CD4-positive, alpha-beta memory T cell (primary cell): ENCODE data around the gene SMIM26. TPM values are rescaled to one million over a fixed set of nuclear protein-coding genes. Genes with fewer than 3 reads are reported as not detected.
A peak's percentile ranks its signal among the peaks of the same experiment; 100 is the strongest.

Experiments used
- CTCF ChIA-PET: fragments of 350-600 bp; sonication (Branson Sonifier 250); formaldehyde crosslinking; loops from one replicate; lab custom pipeline; 2021; ENCODE audit warnings: inconsistent platforms; ENCODE audit not compliant: partially characterized antibody; lab: Charles Lee
- POLR2A ChIA-PET: fragments of 350-600 bp; sonication (Branson Sonifier 250); formaldehyde crosslinking; loops from one replicate; lab custom pipeline; 2021; ENCODE audit not compliant: partially characterized antibody; lab: Charles Lee
- DNase-seq, 5 donors: peaks; one replicate each; pipeline versions ENCODE4 v3.0.0 to v3.0.0-alpha.2; 2020 to 2022; ENCODE audit warnings: mixed read lengths in 1 of 5
- H3K27ac ChIP-seq: one replicate; pipeline ENCODE4 v1.7.0; 2013; ENCODE audit warnings: low read depth, low read length
- H3K27me3 ChIP-seq: 2 replicates; pipeline ENCODE4 v1.7.0; 2013; ENCODE audit warnings: mild to moderate bottlenecking, low read length, moderate library complexity; ENCODE audit not compliant: insufficient read depth
- H3K36me3 ChIP-seq: 2 replicates; pipeline ENCODE4 v1.7.0; 2013; ENCODE audit warnings: mild to moderate bottlenecking, low read length, moderate library complexity; ENCODE audit not compliant: insufficient read depth
- H3K4me1 ChIP-seq: 2 replicates; pipeline ENCODE4 v1.7.0; 2013; ENCODE audit warnings: mild to moderate bottlenecking, low read length, moderate library complexity; ENCODE audit not compliant: insufficient read depth
- H3K4me3 ChIP-seq, 2 donors: one replicate each; pipeline ENCODE4 v1.7.0; 2013; ENCODE audit warnings: low read length in 2 of 2, mild to moderate bottlenecking in 1 of 2
- H3K9me3 ChIP-seq, 2 donors: one replicate each; pipeline ENCODE4 v1.7.0; 2013; ENCODE audit warnings: low read length in 2 of 2, control low read depth in 1 of 2; ENCODE audit not compliant: control insufficient read depth in 1 of 2
- H3K27ac Mint-ChIP-seq, 7 donors: one replicate each; pipeline ENCODE4 v1.8.0; 2020 to 2021; ENCODE audit warnings: mixed read lengths in 7 of 7, mild to moderate bottlenecking in 6 of 7, inconsistent platforms in 3 of 7, moderate library complexity in 3 of 7
- H3K27me3 Mint-ChIP-seq, 2 donors: one replicate each; pipeline ENCODE4 v1.8.0; 2020 to 2021; ENCODE audit warnings: mixed read lengths in 2 of 2
- H3K36me3 Mint-ChIP-seq, 2 donors: one replicate each; pipeline ENCODE4 v1.8.0; 2020 to 2021; ENCODE audit warnings: mixed read lengths in 2 of 2, inconsistent platforms in 1 of 2, mild to moderate bottlenecking in 1 of 2
- H3K4me1 Mint-ChIP-seq, 4 donors: one replicate each; pipeline ENCODE4 v1.8.0; 2020 to 2021; ENCODE audit warnings: mixed read lengths in 4 of 4, mild to moderate bottlenecking in 1 of 4
- H3K4me3 Mint-ChIP-seq, 8 donors: one replicate each; pipeline ENCODE4 v1.8.0; 2020 to 2021; ENCODE audit warnings: mixed read lengths in 8 of 8, mild to moderate bottlenecking in 7 of 8, moderate library complexity in 6 of 8, inconsistent platforms in 3 of 8
- H3K9me3 Mint-ChIP-seq, 8 donors: one replicate each; pipeline ENCODE4 v1.8.0; 2020 to 2021; ENCODE audit warnings: mixed read lengths in 8 of 8, mild to moderate bottlenecking in 5 of 8, inconsistent platforms in 3 of 8, moderate library complexity in 1 of 8
- intact Hi-C: fragments of 100-400 bp; cut with micrococcal nuclease; formaldehyde crosslinking; loops from one replicate; pipeline ENCODE4 v1.15.1; 2023
- polyA plus RNA-seq, 2 donors: library from polyadenylated mRNA; unstranded; fragments of 300-500 nt; fragmentation: Illumina TruSeq; gene quantifications; one replicate each; pipeline ENCODE4 v1.2.3, GENCODE V29; 2021
- total RNA-seq, 2 experiments: library from RNA; stranded (reverse); gene quantifications; one replicate each; pipeline ENCODE4 v1.2.3, GENCODE V29; 2021

The SMIM26 gene
- total and polyA plus RNA-seq, 4 experiments from 2014 or later, result 60.2 to 233 (median 125) TPM

GRCh38 chr20:18589941-18590674 lies 22.9 kb downstream of the SMIM26 start:
- CTCF ChIA-PET, result no interaction called here
- intact Hi-C loops, result loop anchor here (5.0 kb wide), 3 partner anchors 202 to 1427 kb away; partner anchors contain the start of genes NAA20 and ZNF133
- Histone ChIP-seq H3K27ac (no peak overlapping the region), H3K4me3 (no peak overlapping the region), H3K4me1 (peaks cover 27% of the 10 kb centered on the region), H3K27me3 (no peaks in the 10 kb centered on the region), H3K9me3 (no peaks in the 10 kb centered on the region), H3K36me3 (no peaks in the 10 kb centered on the region)
- peak overlapping the region in 6 of 7 donors; percentile 27 to 97 (median 64) for H3K27ac Mint-ChIP-seq
- no peaks in the 10 kb centered on the region for H3K27me3 Mint-ChIP-seq
- peaks cover 18 to 27% (median 23%) of the 10 kb centered on the region in 4 donors for H3K4me1 Mint-ChIP-seq
- H3K9me3 Mint-ChIP-seq, result peaks cover 0 to 2% (median 0%) of the 10 kb centered on the region in 8 donors
- H3K4me3 Mint-ChIP-seq, result peak overlapping the region in 5 of 8 donors; percentile 26 to 72 (median 40)
- peaks cover 4 to 15% of the 10 kb centered on the region in 2 donors for H3K36me3 Mint-ChIP-seq
- DNase-seq, result no peak
- POLR2A ChIA-PET, result interaction anchor here (2.2 kb wide), 2 partner anchors 23 to 83 kb away, joined by 12 to 21 read pairs; partner anchors contain the start of genes SEC23B and SMIM26

GRCh38 chr20:18596270-18596669 lies 29.0 kb downstream of the SMIM26 start:
- peaks cover 46 to 52% of the 10 kb centered on the region in 2 donors for H3K36me3 Mint-ChIP-seq

GRCh38 chr20:18609741-18610140 lies 42.5 kb downstream of the SMIM26 start:
- H3K4me3 Mint-ChIP-seq, result no peak overlapping the region

More at GRCh38 chr20:18596270-18596669, 29.0 kb downstream of the SMIM26 start:
- Mint-ChIP-seq H3K27ac (peak overlapping the region in 1 of 7 donors; percentile 52), H3K27me3 (no peaks in the 10 kb centered on the region), H3K4me1 (peaks cover 0 to 3% (median under 1%) of the 10 kb centered on the region in 4 donors), H3K9me3 (no peaks in the 10 kb centered on the region), H3K4me3 (no peak overlapping the region)
- intact Hi-C loops, result no loop called here
- CTCF ChIA-PET, result no interaction called here
- Histone ChIP-seq H3K27ac (no peak overlapping the region), H3K36me3 (peaks cover 10% of the 10 kb centered on the region), H3K4me3 (no peak overlapping the region), H3K4me1 (no peaks in the 10 kb centered on the region), H3K9me3 (no peaks in the 10 kb centered on the region), H3K27me3 (no peaks in the 10 kb centered on the region)
- POLR2A ChIA-PET, result interaction anchor here (0.5 to 0.7 kb wide), 3 partner anchors 11 to 314 kb away, joined by 3 to 5 read pairs (median 3); no protein-coding TSS in a partner anchor
- no peak for DNase-seq

GRCh38 chr20:18611492-18611891 lies 44.3 kb downstream of the SMIM26 start:
- H3K4me3 Mint-ChIP-seq, result no peak overlapping the region
- Histone ChIP-seq H3K4me1 (no peaks in the 10 kb centered on the region), H3K9me3 (no peaks in the 10 kb centered on the region), H3K27ac (no peak overlapping the region), H3K4me3 (no peak overlapping the region), H3K27me3 (no peaks in the 10 kb centered on the region), H3K36me3 (no peaks in the 10 kb centered on the region)
- peaks cover 32 to 47% of the 10 kb centered on the region in 2 donors for H3K36me3 Mint-ChIP-seq
- no peaks in the 10 kb centered on the region for H3K9me3 Mint-ChIP-seq
- H3K27me3 Mint-ChIP-seq, result no peaks in the 10 kb centered on the region
- peak overlapping the region in 1 of 7 donors; percentile 48 for H3K27ac Mint-ChIP-seq
- ChIA-PET CTCF (no interaction called here), POLR2A (no interaction called here)
- H3K4me1 Mint-ChIP-seq, result peaks cover 4 to 14% (median 13%) of the 10 kb centered on the region in 4 donors
- DNase-seq, result no peak
- intact Hi-C loops, result no loop called here

More at GRCh38 chr20:18609741-18610140, 42.5 kb downstream of the SMIM26 start:
- peaks cover 23 to 39% of the 10 kb centered on the region in 2 donors for H3K36me3 Mint-ChIP-seq
- no peaks in the 10 kb centered on the region for H3K9me3 ChIP-seq
- no peak overlapping the region for H3K27ac Mint-ChIP-seq
- no peaks in the 10 kb centered on the region for H3K27me3 Mint-ChIP-seq
- POLR2A ChIA-PET, result no interaction called here
- H3K27ac ChIP-seq, result no peak overlapping the region
- CTCF ChIA-PET, result no interaction called here
- no peaks in the 10 kb centered on the region for H3K27me3 ChIP-seq
- peaks cover 0 to 10% (median 4%) of the 10 kb centered on the region in 4 donors for H3K4me1 Mint-ChIP-seq
- H3K4me3 ChIP-seq, result no peak overlapping the region
- H3K36me3 ChIP-seq, result no peaks in the 10 kb centered on the region
- H3K9me3 Mint-ChIP-seq, result no peaks in the 10 kb centered on the region
- intact Hi-C loops, result no loop called here
- no peaks in the 10 kb centered on the region for H3K4me1 ChIP-seq
- DNase-seq, result no peak

- H3K36me3 Mint-ChIP-seq, result peaks cover 47% of the 10 kb centered on the region in 2 donors
- H3K4me1 ChIP-seq, result no peaks in the 10 kb centered on the region
- H3K9me3 Mint-ChIP-seq, result no peaks in the 10 kb centered on the region
- H3K36me3 ChIP-seq, result no peaks in the 10 kb centered on the region
- H3K27me3 ChIP-seq, result no peaks in the 10 kb centered on the region
- no peaks in the 10 kb centered on the region for H3K27me3 Mint-ChIP-seq
- CTCF ChIA-PET, result no interaction called here
- H3K9me3 ChIP-seq, result no peaks in the 10 kb centered on the region
- no peak for DNase-seq
- H3K4me3 Mint-ChIP-seq, result no peak overlapping the region
- H3K4me3 ChIP-seq, result no peak overlapping the region
- intact Hi-C loops, result no loop called here
- POLR2A ChIA-PET, result no interaction called here
- H3K27ac Mint-ChIP-seq, result no peak overlapping the region
- H3K27ac ChIP-seq, result no peak overlapping the region
- H3K4me1 Mint-ChIP-seq, result peaks cover 5 to 13% (median 9%) of the 10 kb centered on the region in 4 donors
Observed at GRCh38 chr20:18613553-18613952, 46.3 kb downstream of the SMIM26 start.

GRCh38 chr20:18614244-18614643 lies 47.0 kb downstream of the SMIM26 start:
- H3K4me1 ChIP-seq, result no peaks in the 10 kb centered on the region
- Mint-ChIP-seq H3K4me3 (no peak overlapping the region), H3K36me3 (peaks cover 45 to 47% of the 10 kb centered on the region in 2 donors), H3K9me3 (no peaks in the 10 kb centered on the region), H3K4me1 (peaks cover 5 to 13% (median 9%) of the 10 kb centered on the region in 4 donors), H3K27me3 (no peaks in the 10 kb centered on the region), H3K27ac (peak overlapping the region in 2 of 7 donors; percentile 23 to 79)
- POLR2A ChIA-PET, result no interaction called here
- no peak overlapping the region for H3K4me3 ChIP-seq
- no peak for DNase-seq
- no peaks in the 10 kb centered on the region for H3K36me3 ChIP-seq
- H3K27me3 ChIP-seq, result no peaks in the 10 kb centered on the region
- CTCF ChIA-PET, result no interaction called here
- no peak overlapping the region for H3K27ac ChIP-seq
- no peaks in the 10 kb centered on the region for H3K9me3 ChIP-seq
- intact Hi-C loops, result no loop called here

- Histone ChIP-seq H3K27me3 (no peaks in the 10 kb centered on the region), H3K4me3 (no peak overlapping the region), H3K36me3 (no peaks in the 10 kb centered on the region), H3K4me1 (no peaks in the 10 kb centered on the region), H3K9me3 (no peaks in the 10 kb centered on the region), H3K27ac (no peak overlapping the region)
- Mint-ChIP-seq H3K27me3 (no peaks in the 10 kb centered on the region), H3K4me1 (peaks cover 5 to 13% (median 9%) of the 10 kb centered on the region in 4 donors), H3K27ac (peak overlapping the region in 3 of 7 donors; percentile 20 to 49 (median 31)), H3K9me3 (no peaks in the 10 kb centered on the region), H3K4me3 (no peak overlapping the region), H3K36me3 (peaks cover 39 to 47% of the 10 kb centered on the region in 2 donors)
- POLR2A ChIA-PET, result no interaction called here
- no peak for DNase-seq
- intact Hi-C loops, result no loop called here
- CTCF ChIA-PET, result interaction anchor here (1.4 kb wide), 1 partner anchor 18 kb away, joined by 3 read pairs; no protein-coding TSS in a partner anchor
Observed at GRCh38 chr20:18615020-18615650, 47.9 kb downstream of the SMIM26 start.
